ENCODE measurements around the gene NBPF1.
"Not testable (repeated sequence)": the region's sequence is repeated elsewhere in the genome, so short reads cannot be mapped to it uniquely, and the experiment has no call there.

GRCh38 chr1:16606666-16607432, 6.5 kb downstream of the NBPF1 start:
- not testable (repeated sequence) for TF ChIP-seq CTCF, POLR2A (IDR thresholded peaks at IDR 0.05)

Measured in thyroid gland (tissue), 4 donors.